ENCODE results near the gene SEBOX. TPM values are rescaled to one million over a fixed set of nuclear protein-coding genes. Genes with fewer than 3 reads are reported as not detected.

The SEBOX gene
- total and polyA plus RNA-seq, 12 donors, result not detected

DNA sequence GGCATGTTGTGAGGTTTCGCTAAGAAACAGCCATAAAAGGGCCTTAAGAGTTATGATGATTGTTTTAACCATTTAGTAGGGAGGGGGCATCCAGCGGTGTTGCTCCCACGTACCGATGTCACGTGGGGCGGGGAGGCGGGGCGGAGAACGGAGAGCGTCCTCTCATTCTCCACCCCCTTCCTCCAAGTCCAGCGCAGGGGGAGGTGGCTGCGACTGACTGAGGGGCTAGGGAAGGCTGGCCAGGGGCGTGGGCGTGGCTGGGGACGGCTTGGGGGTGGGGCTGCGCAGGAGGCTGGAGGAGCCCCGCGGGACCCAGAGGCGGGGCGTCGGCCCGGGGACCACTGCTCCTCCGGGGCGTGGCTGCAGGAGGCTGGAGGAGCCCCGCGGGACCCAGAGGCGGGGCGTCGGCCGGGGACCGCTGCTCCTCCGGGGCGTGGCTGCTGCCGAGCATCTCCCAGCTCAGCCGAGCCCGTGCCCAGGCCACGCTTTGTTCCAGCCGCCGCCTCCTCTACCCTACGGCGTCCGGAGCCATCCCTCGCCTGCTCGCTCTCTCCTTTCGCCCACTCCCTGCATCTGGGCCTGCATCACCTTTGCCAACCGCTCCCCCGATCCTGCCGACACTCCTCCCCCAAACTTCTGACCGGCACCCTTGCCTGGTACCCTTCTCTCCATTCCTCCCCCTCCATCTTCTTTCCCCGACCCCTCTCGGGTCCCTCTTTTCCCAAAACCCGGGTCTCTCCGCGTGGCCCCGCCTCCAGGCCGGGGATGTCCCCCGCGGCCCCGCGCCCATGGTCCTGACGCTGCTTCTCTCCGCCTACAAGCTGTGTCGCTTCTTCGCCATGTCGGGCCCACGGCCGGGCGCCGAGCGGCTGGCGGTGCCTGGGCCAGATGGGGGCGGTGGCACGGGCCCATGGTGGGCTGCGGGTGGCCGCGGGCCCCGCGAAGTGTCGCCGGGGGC lies 6.5 kb upstream of the SEBOX start, which contains the start of gene SARM1:
Gene SARM1 (plus strand): TSS at position 450 of the 958 bp plus-strand sequence. CDS start 339 bp downstream, at position 789.
- ATAC-seq (peak; percentile 83 to 93 (median 88)), DNase-seq (peak; percentile 90 to 92)
- TF ChIP-seq, protein P1, sequence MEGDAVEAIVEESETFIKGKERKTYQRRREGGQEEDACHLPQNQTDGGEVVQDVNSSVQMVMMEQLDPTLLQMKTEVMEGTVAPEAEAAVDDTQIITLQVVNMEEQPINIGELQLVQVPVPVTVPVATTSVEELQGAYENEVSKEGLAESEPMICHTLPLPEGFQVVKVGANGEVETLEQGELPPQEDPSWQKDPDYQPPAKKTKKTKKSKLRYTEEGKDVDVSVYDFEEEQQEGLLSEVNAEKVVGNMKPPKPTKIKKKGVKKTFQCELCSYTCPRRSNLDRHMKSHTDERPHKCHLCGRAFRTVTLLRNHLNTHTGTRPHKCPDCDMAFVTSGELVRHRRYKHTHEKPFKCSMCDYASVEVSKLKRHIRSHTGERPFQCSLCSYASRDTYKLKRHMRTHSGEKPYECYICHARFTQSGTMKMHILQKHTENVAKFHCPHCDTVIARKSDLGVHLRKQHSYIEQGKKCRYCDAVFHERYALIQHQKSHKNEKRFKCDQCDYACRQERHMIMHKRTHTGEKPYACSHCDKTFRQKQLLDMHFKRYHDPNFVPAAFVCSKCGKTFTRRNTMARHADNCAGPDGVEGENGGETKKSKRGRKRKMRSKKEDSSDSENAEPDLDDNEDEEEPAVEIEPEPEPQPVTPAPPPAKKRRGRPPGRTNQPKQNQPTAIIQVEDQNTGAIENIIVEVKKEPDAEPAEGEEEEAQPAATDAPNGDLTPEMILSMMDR (IDR thresholded peaks at IDR 0.05), result no peak
- Histone ChIP-seq H3K4me1 (peaks cover 4 to 40% (median 29%) of the 10 kb centered on the region in 9 donors), H3K27me3 (peaks cover 0 to 22% (median 0%) of the 10 kb centered on the region in 7 donors), H3K9me3 (no peaks in the 10 kb centered on the region), H3K4me3 (peak within 1 kb of the TSS; percentile 48 to 78 (median 66)), H3K27ac (peak within 1 kb of the TSS; percentile 4 to 85 (median 79)), H3K36me3 (peaks cover 0 to 6% (median 0%) of the 10 kb centered on the region in 9 donors)
- WGBS, 2 donors, result 1% methylated on average over 68 to 80 of the region's 80 CpGs
- intact Hi-C loops (cut with DNase I), result no loop called here

DNA sequence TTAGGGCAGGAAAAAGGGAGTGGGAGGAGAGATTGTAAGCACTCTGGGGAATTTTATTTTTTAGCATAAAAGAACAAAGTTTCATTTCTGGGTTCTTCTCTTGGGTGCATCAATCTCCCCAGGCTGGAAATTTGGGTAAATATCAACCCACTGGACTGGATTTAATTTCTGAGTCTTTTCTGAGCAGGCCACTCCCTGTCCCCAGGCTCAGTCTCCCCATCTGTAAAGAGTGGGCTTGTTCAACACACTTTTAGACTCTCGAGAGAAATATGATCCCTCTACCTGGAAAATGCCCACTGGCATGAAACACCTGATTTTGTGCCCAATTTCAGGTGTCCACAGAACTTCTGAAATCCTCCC lies 5.7 kb upstream of the SEBOX start:
- 84 to 88% methylated on average over 1 of the region's 1 CpG for WGBS, 2 donors
- no peaks in the 10 kb centered on the region for H3K9me3 ChIP-seq
- ATAC-seq (no peak), DNase-seq (no peak)
- peaks cover 0 to 6% (median 0%) of the 10 kb centered on the region in 9 donors for H3K36me3 ChIP-seq
- H3K27ac ChIP-seq, result peak overlapping the region; percentile 4 to 85 (median 79)
- TF ChIP-seq, protein P1 (IDR thresholded peaks at IDR 0.05), result no peak
- H3K4me3 ChIP-seq, result peak overlapping the region in 7 of 10 donors; percentile 64 to 78 (median 68)
- peaks cover 4 to 40% (median 29%) of the 10 kb centered on the region in 9 donors for H3K4me1 ChIP-seq
- intact Hi-C loops (cut with DNase I), result no loop called here
- H3K27me3 ChIP-seq, result peaks cover 0 to 22% (median 0%) of the 10 kb centered on the region in 7 donors

- peak within 1 kb of the TSS; percentile 4 to 85 (median 79) for H3K27ac ChIP-seq
- DNase-seq (peak in 1 of 2 donors; percentile 63), ATAC-seq (peak; percentile 14 to 74 (median 53))
- peaks cover 0 to 22% (median 0%) of the 10 kb centered on the region in 7 donors for H3K27me3 ChIP-seq
- TF ChIP-seq, protein P1 (IDR thresholded peaks at IDR 0.05), result peak in 1 of 9 donors; percentile 9
- no peaks in the 10 kb centered on the region for H3K9me3 ChIP-seq
- intact Hi-C loops (cut with DNase I), result no loop called here
- peaks cover 4 to 40% (median 29%) of the 10 kb centered on the region in 9 donors for H3K4me1 ChIP-seq
- H3K4me3 ChIP-seq, result peak within 1 kb of the TSS in 9 of 10 donors; percentile 48 to 78 (median 66)
- 22 to 29% methylated on average over 8 of the region's 8 CpGs for WGBS, 2 donors
- peaks cover 0 to 6% (median 0%) of the 10 kb centered on the region in 9 donors for H3K36me3 ChIP-seq
Observed at GRCh38 chr17:28370035-28370743, 5.2 kb upstream of the SEBOX start, which contains the start of gene VTN. TSS of gene VTN (minus strand) at chr17:28370307. CDS start at chr17:28370203, 104 bp downstream.

DNA sequence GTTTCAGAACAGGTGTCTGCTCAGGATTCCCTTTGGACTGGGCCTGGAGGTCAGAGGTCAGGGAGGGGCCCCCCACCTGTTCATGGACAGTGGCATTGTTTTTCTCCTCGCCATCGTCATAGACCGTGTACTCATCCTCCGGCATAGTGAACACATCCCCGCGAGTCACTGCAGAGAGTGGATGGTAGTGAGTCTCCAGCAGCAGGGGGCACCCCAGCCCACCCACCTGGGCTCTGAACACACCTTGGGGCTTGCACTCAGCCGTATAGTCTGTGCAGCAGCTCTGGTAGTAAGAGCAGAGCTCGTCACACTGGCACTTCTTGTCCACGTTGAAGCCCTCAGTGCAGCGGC lies 4.7 kb upstream of the SEBOX start:
- H3K9me3 ChIP-seq, result no peaks in the 10 kb centered on the region
- peak in 1 of 8 donors; percentile 4 for ATAC-seq
- peak overlapping the region in 6 of 10 donors; percentile 3 to 29 (median 18) for H3K4me3 ChIP-seq
- H3K27ac ChIP-seq, result peak overlapping the region in 9 of 10 donors; percentile 61 to 85 (median 79)
- DNase-seq, result no peak
- H3K36me3 ChIP-seq, result peaks cover 0 to 10% (median 0%) of the 10 kb centered on the region in 9 donors
- peaks cover 4 to 40% (median 29%) of the 10 kb centered on the region in 9 donors for H3K4me1 ChIP-seq
- H3K27me3 ChIP-seq, result peaks cover 0 to 22% (median 0%) of the 10 kb centered on the region in 7 donors
- TF ChIP-seq, protein P1 (IDR thresholded peaks at IDR 0.05), result no peak
- intact Hi-C loops (cut with DNase I), result no loop called here
- WGBS, 2 donors, result 65 to 74% methylated on average over 10 of the region's 10 CpGs

Data from heart right ventricle (tissue), 16 donors.